ENCODE measurements around the gene CBLIF. TPM values are rescaled to one million over a fixed set of nuclear protein-coding genes. Genes with fewer than 3 reads are reported as not detected.

CBLIF gene
- polyA plus RNA-seq, 1 experiment, result not detected

GRCh38 chr11:59847626-59848025 lies 2.3 kb upstream of the CBLIF start:
- DNase-seq (ENCODE audit: low read depth, low spot score), result no peak
- H3K27me3 ChIP-seq (ENCODE audit: control insufficient read depth, insufficient read depth, low read length), result no peaks in the 10 kb centered on the region
- H3K4me3 ChIP-seq (ENCODE audit: low read depth, low read length), result no peak overlapping the region
- TF ChIP-seq, protein P1, sequence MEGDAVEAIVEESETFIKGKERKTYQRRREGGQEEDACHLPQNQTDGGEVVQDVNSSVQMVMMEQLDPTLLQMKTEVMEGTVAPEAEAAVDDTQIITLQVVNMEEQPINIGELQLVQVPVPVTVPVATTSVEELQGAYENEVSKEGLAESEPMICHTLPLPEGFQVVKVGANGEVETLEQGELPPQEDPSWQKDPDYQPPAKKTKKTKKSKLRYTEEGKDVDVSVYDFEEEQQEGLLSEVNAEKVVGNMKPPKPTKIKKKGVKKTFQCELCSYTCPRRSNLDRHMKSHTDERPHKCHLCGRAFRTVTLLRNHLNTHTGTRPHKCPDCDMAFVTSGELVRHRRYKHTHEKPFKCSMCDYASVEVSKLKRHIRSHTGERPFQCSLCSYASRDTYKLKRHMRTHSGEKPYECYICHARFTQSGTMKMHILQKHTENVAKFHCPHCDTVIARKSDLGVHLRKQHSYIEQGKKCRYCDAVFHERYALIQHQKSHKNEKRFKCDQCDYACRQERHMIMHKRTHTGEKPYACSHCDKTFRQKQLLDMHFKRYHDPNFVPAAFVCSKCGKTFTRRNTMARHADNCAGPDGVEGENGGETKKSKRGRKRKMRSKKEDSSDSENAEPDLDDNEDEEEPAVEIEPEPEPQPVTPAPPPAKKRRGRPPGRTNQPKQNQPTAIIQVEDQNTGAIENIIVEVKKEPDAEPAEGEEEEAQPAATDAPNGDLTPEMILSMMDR (IDR thresholded peaks at IDR 0.05; ENCODE audit: low read depth, low read length), result no peak
- H3K27ac ChIP-seq (ENCODE audit: low read depth, low read length), result no peak overlapping the region
- H3K9me3 ChIP-seq (ENCODE audit: control insufficient read depth, insufficient read depth, low read length), result no peaks in the 10 kb centered on the region
- ChIA-PET POLR2A (no interaction called here), CTCF (no interaction called here)

GRCh38 chr11:59846556-59846955 lies 1.3 kb upstream of the CBLIF start:
- CTCF ChIA-PET, result no interaction called here
- no peak for DNase-seq (ENCODE audit: low read depth, low spot score)
- Histone ChIP-seq H3K27ac (ENCODE audit: low read depth, low read length) (no peak overlapping the region), H3K9me3 (ENCODE audit: control insufficient read depth, insufficient read depth, low read length) (no peaks in the 10 kb centered on the region), H3K27me3 (ENCODE audit: control insufficient read depth, insufficient read depth, low read length) (no peaks in the 10 kb centered on the region), H3K4me3 (ENCODE audit: low read depth, low read length) (no peak overlapping the region)
- TF ChIP-seq, protein P1 (IDR thresholded peaks at IDR 0.05; ENCODE audit: low read depth, low read length), result no peak
- POLR2A ChIA-PET, result no interaction called here

GRCh38 chr11:59842316-59842715 lies 3.0 kb downstream of the CBLIF start:
- Histone ChIP-seq H3K4me3 (ENCODE audit: low read depth, low read length) (no peak overlapping the region), H3K27ac (ENCODE audit: low read depth, low read length) (no peak overlapping the region), H3K9me3 (ENCODE audit: control insufficient read depth, insufficient read depth, low read length) (no peaks in the 10 kb centered on the region), H3K27me3 (ENCODE audit: control insufficient read depth, insufficient read depth, low read length) (no peaks in the 10 kb centered on the region)
- POLR2A ChIA-PET, result no interaction called here
- DNase-seq (ENCODE audit: low read depth, low spot score), result no peak
- TF ChIP-seq, protein P1 (IDR thresholded peaks at IDR 0.05; ENCODE audit: low read depth, low read length), result no peak
- CTCF ChIA-PET, result no interaction called here

DNA sequence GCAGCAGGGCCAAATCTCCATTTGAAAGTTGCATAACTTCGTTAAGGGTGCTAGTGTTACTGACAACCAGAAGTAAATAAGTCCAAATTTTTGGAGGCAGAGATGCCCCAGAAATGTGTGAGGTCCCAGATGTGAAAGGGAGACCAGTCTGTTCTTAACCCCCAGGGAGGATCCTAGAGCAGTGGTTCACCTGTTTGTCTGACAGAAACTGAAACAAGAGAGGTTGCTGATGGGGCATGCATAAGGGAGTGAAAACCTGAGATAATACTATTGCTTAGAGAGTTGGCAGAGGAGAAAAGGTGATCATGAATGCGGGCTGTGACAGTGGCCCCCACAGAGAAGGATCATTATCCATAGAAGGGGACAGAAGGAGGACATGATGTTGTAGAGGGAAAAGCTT lies 3.8 kb downstream of the CBLIF start:
- Histone ChIP-seq H3K9me3 (ENCODE audit: control insufficient read depth, insufficient read depth, low read length) (no peaks in the 10 kb centered on the region), H3K4me3 (ENCODE audit: low read depth, low read length) (no peak overlapping the region), H3K27me3 (ENCODE audit: control insufficient read depth, insufficient read depth, low read length) (no peaks in the 10 kb centered on the region), H3K27ac (ENCODE audit: low read depth, low read length) (no peak overlapping the region)
- ChIA-PET POLR2A (no interaction called here), CTCF (no interaction called here)
- DNase-seq (ENCODE audit: low read depth, low spot score), result no peak
- TF ChIP-seq, protein P1 (IDR thresholded peaks at IDR 0.05; ENCODE audit: low read depth, low read length), result no peak

DNA sequence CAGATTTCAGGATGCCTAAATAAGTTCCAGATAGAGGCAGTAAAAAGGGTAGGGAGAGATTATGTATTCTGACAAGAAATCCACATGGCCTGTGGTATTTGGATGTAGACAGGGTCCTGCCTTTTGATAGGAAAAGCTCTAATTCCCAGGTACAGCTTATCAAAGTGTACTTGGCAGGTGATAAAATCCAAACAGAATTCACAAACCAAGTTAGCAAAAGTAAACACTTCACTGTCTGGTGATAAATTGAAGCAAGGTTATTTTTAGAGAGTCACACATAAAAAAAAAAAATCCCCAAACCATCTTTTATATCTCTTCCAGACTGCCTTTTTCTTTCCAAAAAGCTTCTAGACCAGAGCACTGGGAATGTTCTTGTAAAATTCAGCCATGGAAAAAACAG lies 5.7 kb downstream of the CBLIF start:
- no peak overlapping the region for H3K4me3 ChIP-seq (ENCODE audit: low read depth, low read length)
- ChIA-PET CTCF (no interaction called here), POLR2A (no interaction called here)
- no peaks in the 10 kb centered on the region for H3K9me3 ChIP-seq (ENCODE audit: control insufficient read depth, insufficient read depth, low read length)
- TF ChIP-seq, protein P1 (IDR thresholded peaks at IDR 0.05; ENCODE audit: low read depth, low read length), result no peak
- H3K27ac ChIP-seq (ENCODE audit: low read depth, low read length), result no peak overlapping the region
- H3K27me3 ChIP-seq (ENCODE audit: control insufficient read depth, insufficient read depth, low read length), result no peaks in the 10 kb centered on the region
- DNase-seq (ENCODE audit: low read depth, low spot score), result no peak

All from AG04450 (cell line).